HG02973 (cell line): Measurements from ENCODE around the gene GLOD5.

Source experiments
- ATAC-seq: cut with Tn5 transposase; IDR thresholded peaks from one replicate; pipeline ENCODE4 v1.9.1; 2021; ENCODE audit warnings: moderate library complexity; ENCODE audit not compliant: unreplicated experiment

GLOD5 gene

DNA sequence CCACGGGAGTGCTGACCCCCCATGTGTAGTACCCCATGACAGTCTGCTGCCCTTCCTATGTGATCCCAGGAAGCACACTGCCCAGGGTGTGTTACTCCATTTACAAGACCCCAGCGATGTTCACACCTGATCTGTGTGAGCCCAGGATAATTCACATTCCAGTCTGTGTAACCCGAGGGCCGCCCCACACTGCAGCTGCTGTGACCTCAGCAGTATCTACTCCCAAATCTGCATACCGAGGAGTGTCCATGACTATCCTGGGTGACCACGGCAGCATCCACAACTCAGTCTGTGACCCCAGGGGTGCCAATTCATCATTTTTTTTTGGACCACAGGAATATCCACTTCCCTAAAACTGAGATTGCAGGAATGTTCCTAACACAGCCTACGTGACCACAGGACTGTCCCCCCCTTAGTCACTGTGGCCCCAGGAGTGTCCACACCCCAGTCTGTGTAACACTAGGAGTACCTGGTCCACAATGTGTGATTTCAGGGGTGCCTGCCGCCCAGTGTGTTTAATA lies 7.8 kb upstream of the GLOD5 start:
- no peak for ATAC-seq

- ATAC-seq: no peak
Measured at GRCh38 chrX:48754238-48754637, 7.3 kb upstream of the GLOD5 start.

DNA sequence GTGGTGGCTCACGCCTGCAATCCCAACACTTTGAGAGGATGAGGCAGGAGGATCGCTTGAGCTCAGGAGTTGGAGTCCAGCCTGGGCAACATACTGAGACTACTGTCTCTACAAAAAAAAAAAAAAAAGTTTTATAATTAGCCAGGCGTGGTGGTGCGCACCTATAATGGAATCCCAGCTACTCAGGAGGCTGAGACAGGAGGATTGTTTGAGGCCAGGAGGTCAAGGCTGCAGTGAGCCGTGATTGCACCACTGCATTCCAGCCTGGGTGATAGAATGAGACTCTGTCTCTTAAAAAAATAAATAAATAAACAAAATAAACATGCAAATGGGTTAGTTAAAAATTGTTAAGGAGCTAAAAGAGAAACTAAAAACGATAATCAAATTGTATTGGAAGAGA lies 7.7 kb downstream of the GLOD5 start:
- ATAC-seq: no peak

DNA sequence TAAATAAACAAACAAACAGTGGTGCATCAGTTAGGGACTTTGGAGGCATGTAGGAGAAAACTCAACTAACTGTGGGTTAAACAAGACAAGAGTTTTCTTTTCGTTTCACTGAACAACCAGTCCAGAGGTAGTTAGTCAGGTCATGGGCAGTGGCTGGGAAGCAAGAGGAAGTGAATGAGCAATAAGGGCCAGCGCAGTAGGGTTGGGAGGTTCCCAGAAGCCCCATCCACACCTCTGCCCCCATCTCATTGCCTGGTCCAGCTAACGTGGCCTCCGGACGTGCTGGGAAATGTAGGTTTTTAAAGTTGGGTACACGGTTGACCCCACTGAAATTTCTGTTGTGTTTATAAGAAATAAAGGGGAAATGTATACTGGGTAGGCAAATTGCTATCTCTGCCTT lies 8.7 kb downstream of the GLOD5 start:
- no peak for ATAC-seq

GRCh38 chrX:48772602-48773001 lies 11.1 kb downstream of the GLOD5 start:
- no peak for ATAC-seq

GRCh38 chrX:48776818-48777439 lies 15.4 kb downstream of the GLOD5 start:
- ATAC-seq: no peak

GRCh38 chrX:48779399-48779798 lies 17.9 kb downstream of the GLOD5 start:
- ATAC-seq: no peak

DNA sequence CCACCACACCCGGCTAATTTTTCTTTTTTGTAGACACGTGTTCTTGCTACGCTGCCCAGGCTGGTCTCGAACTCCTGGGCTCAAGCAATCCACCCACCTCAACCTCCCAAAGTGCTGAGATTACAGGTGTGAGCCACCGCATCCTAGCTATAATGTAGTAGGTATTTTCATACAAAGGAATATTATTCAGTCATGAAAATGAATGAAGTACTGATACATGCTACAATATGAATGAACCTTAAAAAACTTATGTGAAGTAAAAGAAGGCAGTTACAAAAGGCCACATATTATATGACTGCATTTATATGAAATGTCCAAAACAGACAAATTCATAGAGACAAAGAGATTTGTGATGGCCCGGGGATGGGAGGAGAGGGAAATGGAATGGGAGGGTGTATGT lies 20.2 kb downstream of the GLOD5 start:
- ATAC-seq: no peak

DNA sequence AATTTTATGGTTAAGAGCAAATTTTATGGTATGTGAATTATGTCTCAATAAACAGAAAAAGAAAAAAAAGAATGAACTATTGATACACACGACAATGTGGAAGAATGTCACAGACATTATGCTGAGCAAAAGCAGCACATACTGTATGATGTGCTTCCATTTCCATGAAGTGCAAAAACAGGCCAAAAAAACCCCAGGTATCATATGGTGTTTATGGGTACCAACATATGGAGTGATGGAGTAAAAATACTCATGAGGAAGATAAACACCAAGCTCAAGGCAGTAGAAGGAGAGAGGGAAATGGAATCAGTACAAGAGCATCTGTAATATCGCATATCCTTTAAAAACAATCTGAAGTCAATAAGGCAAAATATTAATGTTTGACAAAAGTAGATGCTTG lies 20.7 kb downstream of the GLOD5 start:
- no peak for ATAC-seq

DNA sequence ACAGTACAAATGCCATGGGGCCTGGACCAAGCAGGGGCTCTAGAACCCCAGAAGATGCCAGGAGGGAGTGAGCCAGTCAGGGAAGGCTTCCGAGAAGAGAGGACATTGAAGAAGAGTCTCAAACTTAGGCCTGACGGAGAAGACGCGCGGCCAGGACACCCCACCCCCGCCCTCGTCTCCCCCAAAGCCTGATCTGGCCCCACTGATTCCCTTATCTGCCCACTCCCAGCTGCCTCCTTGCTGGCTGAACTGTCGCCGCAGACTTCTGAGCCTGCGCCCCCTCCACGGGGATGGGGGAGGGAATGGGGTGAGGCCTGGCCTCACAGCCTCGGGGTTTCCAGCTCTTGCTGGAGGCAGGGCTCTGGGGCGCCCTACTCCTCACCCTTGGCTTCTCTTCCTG lies 21.2 kb downstream of the GLOD5 start:
- no peak for ATAC-seq

DNA sequence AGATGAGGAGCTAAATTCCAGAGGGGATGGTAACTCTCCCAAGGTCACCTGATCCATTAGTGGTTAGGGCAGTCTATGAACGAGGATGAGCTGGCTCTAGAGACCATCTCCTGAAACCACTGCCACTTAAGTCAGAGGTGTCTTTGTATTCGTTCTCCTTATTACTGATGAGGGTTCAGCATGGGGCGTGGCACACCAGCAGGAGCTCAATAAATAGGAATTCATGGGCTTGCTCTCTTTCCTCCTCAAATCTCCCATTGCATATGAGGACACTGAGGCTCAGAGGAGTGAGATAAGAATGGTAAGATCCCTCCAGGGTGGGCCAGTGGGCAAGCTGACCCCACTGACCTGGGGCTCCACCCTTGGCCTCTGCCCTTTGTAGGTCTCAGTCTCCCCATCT lies 23.2 kb downstream of the GLOD5 start:
- ATAC-seq: no peak

DNA sequence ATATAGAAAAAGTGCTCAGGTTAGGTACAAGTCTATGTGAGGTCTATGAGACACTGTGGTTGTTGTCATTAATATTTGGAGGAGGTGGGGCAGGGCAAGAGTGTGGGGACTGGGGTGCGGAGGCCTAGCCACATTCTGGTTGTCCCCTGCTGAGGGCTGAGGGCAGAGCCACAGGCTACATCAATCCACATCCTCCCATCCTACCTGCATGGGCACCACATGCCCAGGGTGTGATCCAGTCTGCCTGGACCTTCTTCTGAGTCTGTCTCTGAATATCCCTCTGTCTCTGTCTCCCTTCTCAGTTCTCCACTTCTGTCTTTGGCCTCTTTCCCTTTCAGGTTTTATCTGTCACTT lies 23.6 kb downstream of the GLOD5 start:
- no peak for ATAC-seq

DNA sequence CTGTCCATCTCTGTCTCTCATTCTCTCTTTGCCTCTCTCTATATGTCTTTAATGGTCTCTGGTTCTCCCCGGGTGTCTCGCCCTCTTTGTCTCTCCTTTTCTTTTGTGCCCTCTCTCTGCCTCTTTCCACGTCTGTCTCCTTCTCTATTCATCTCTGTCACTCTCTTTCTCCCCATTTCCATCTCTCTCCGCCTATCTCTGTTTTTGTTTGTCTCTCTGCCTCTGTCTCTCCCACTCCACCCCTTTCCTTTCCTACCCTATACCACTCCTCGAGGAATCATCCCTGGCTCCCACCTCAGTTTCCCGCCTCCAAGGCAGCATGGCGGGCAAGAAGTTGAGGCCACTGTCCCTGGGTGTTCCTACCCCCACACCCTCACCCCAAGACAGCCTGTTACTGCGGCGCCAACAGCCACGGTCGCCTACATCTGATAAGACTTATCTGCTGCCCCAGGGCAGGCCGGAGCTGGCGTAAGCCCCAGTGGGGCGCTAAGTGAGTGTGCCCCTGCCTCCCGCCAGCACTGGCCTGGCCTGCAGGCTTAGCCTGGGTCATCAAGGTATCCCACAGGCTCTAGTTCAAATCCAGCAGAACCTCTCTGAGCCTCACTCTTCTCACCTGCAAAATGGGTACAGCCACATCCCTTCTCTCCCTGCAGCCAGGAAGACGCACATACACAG lies 24.1 kb downstream of the GLOD5 start:
- no peak for ATAC-seq

DNA sequence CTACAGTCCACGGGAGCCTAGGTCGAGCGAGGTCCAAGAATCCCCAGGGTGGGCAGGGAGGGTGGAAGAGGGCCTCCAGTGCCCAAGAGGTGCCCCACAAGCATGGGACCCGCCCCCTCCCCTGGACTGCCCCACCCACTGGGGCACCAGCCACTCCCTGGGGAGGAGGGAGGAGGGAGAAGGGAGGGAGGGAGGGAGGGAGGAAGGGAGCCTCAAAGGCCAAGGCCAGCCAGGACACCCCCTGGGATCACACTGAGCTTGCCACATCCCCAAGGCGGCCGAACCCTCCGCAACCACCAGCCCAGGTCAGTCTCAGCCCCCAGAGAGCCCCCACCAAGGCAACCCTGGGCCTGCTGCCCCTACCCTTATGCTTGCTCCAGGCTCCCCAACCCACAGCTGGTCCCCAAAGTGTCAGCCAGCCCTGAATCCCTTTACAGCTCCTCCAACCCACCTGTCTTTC lies 24.8 kb downstream of the GLOD5 start, which contains the start of gene GATA1:
Gene GATA1 (plus strand): TSS at position 250 of the 460 bp plus-strand sequence. CDS start 4,520 bp downstream, outside the sequence.
- no peak for ATAC-seq

GRCh38 chrX:48786825-48787504 lies 25.4 kb downstream of the GLOD5 start:
- ATAC-seq: no peak

DNA sequence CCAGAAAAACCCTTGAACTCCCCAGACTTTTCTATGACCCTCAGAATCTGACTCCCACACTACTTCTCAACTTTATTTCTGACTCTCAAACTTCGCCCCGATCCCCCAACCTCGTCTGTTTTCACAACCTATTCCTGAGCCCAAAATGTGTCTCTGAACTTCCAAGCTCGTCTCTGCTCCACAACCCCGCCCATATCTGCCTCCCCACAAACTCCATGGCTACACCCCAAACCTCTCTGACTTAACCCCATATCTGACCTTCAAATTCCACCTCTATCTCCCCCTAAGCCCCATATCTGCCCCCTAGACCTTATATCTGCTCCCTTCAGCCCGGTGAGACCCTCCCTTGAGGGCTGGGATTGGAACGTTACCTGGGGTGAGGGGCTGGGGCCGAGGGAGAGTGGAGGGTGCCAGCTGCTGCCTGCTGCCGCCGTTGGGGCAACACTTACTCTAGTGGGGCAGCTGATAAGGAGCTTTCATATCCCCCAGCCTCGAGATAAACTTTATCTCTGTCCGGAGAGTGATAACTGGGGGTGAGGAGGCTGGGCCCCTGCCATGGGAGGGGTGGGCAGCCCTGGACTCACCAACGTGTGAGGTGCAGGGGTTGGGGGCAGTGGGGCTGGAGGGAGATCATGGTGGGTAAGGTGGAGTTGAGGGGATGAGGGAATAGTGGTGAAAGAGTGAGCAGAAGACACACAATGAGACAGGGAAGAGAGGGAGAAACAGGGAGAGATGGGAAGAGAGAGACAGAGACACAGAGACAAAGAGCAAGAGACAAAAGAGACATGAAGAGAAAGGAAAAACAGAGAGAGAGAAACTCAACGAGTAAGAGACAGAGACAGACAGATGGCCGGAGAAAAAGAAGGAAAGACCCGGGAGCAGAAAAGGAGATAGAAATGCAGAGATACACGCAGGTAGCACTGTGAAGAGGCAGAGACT lies 26.2 kb downstream of the GLOD5 start:
- no peak for ATAC-seq

- no peak for ATAC-seq
Measured at GRCh38 chrX:48789366-48790220, 28.0 kb downstream of the GLOD5 start.

- ATAC-seq: no peak
Measured at GRCh38 chrX:48790477-48790876, 28.9 kb downstream of the GLOD5 start.

DNA sequence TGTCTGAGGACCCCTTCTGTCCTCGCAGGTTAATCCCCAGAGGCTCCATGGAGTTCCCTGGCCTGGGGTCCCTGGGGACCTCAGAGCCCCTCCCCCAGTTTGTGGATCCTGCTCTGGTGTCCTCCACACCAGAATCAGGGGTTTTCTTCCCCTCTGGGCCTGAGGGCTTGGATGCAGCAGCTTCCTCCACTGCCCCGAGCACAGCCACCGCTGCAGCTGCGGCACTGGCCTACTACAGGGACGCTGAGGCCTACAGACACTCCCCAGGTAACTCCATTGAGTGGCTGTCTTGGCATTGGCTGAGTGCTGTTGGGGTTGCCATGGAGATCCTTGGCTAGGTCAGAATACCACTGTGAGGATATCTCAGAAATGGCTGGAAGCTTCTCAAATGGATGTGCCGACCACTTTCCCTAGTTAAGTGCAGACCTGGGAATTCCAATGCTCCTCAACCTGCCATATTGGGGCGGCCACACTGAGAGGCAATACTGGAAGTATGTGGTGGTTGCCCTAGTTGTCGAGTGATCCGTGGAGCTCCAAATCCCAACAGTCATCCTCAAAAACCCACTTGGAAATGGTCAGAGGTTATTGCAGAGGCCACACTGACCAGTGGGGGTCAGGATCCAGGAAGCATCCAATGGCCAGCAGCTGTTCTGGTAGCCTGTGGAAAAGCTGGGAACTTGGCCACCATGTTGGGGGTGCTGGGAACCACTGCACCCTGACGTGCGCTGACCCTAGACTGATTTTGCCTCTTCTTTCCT lies 29.7 kb downstream of the GLOD5 start:
- ATAC-seq: no peak
